Heart left ventricle (tissue), 16 donors: ENCODE data around the gene ITGA6. TPM values are rescaled to one million over a fixed set of nuclear protein-coding genes. Genes with fewer than 3 reads are reported as not detected.

Experiments
- ATAC-seq, 4 donors: fragments of 200-7000 bp; cut with Tn5 transposase; one replicate each; pipeline ENCODE4 v1.9.1; 2020 to 2022; ENCODE audit warnings: moderate library complexity in 4 of 4, mild to moderate bottlenecking in 3 of 4, moderate number of reproducible peaks in 1 of 4
- DNase-seq, 5 donors: peaks; one replicate each; pipeline ENCODE4 v3.0.0-alpha.2; 2020
- H3K27ac ChIP-seq, 12 donors: fragments of 200-600 bp; sonication (generic) in 4 of 12; one replicate each; pipeline versions ENCODE4 v1.5.0 to v1.8.0; 2016 to 2022; ENCODE audit warnings: mild to moderate bottlenecking in 2 of 12
- H3K27me3 ChIP-seq, 9 donors: fragments of 200-600 bp; sonication (generic) in 2 of 9; one replicate each; pipeline versions ENCODE4 v1.5.1 to v1.8.0; 2016 to 2022; ENCODE audit warnings: mild to moderate bottlenecking in 3 of 9
- H3K36me3 ChIP-seq, 9 donors: fragments of 200-600 bp; sonication (generic) in 2 of 9; one replicate each; pipeline versions ENCODE4 v1.5.0 to v1.8.0; 2018 to 2022; ENCODE audit warnings: mild to moderate bottlenecking in 2 of 9
- H3K4me1 ChIP-seq, 12 donors: fragments of 200-600 bp; sonication (generic) in 4 of 12; one replicate each; pipeline versions ENCODE4 v1.5.0 to v1.8.0; 2016 to 2022; ENCODE audit warnings: mild to moderate bottlenecking in 3 of 12
- H3K4me3 ChIP-seq, 12 donors: fragments of 200-600 bp; sonication (generic) in 4 of 12; one replicate each; pipeline versions ENCODE4 v1.5.0 to v1.8.0; 2017 to 2022; ENCODE audit warnings: mild to moderate bottlenecking in 9 of 12, moderate library complexity in 4 of 12
- H3K9me3 ChIP-seq, 12 donors: fragments of 200-600 bp; sonication (generic) in 4 of 12; one replicate each; pipeline versions ENCODE4 v1.5.0 to v1.8.0; 2016 to 2022; ENCODE audit warnings: mild to moderate bottlenecking in 1 of 12
- CTCF ChIP-seq, 12 donors: fragments of 200-600 bp; sonication (generic) in 4 of 12; IDR thresholded peaks; one replicate each; pipeline versions ENCODE4 v1.5.0 to v1.8.0; 2018 to 2022; ENCODE audit warnings: antibody characterized with exemption in 12 of 12, mild to moderate bottlenecking in 5 of 12
- POLR2A ChIP-seq, 2 donors: fragments of 450-650 bp; IDR thresholded peaks; one replicate each; pipeline ENCODE4 v1.6.1; 2017; ENCODE audit warnings: antibody characterized with exemption in 2 of 2, mild to moderate bottlenecking in 2 of 2, moderate library complexity in 2 of 2
- WGBS, 4 donors: extraction: QIAGEN DNeasy Blood & Tissue Kit in 2 of 4; methylation state at CpG; one replicate each; pipeline versions ENCODE4 v1.1.5 to v1.1.7; 2013 to 2018; 5-methylcytosine and 5-hydroxymethylcytosine counted together
- intact Hi-C, 10 donors: fragments of 100-400 bp; cut with DNase I; formaldehyde crosslinking; loops; one replicate each; pipeline versions ENCODE4 v1.11.1 to v1.14.2; 2022
- polyA plus RNA-seq, 2 donors: library from polyadenylated mRNA; stranded (reverse); fragments of 200-250 nt; gene quantifications; one replicate each; pipeline ENCODE4 v1.2.3, GENCODE V29; 2013
- total RNA-seq, 9 donors: library from RNA; depleted of rRNA in 2 of 9; stranded (reverse); fragments of >200 nt in 2 of 9; fragmentation: NEBNext Ultra II Directional in 3 of 9; extraction: Animal tissue kit (Norgen Biotek cat#: 25700) in 3 of 9; gene quantifications; one replicate each; pipeline versions ENCODE4 v1.1.0 to v1.2.4, GENCODE V29; 2016 to 2023
- donor health status: ischemic (EF 13 %, LVEDD 7.1; RV severe dilation, severe dysfunction).
- donor health status: healthy with polysubstance abuse.
- donor health status: DM: no; HTN: yes; CAD: no.
- donor health status: DM: no; HTN: no; CAD: no.
- donor health status: ischemic (EF 25% LVEDD 6.9; RV normal size, moderate dysfunction).
- donor health status: ischemic (EF 25% LVEDD 5.7; RV mildly dilated, moderate dysfunction).
- donor health status: healthy.
- donor health status: DM: yes; HTN: yes; CAD: no.
- donor health status: ischemic (EF 35%, LVEDD 5.7; RV mildly dilated, moderate dysfunction).
- donor health status: nonischemic (EF 11% LVEDD 7.7; RV severe dilation, severe dysfunction).
- donor health status: DM: yes; HTN: yes; CAD: no.
- donor health status: PGD.
- donor health status: ischemic (EF 29% LVEDD 5.4; RV normal size, mild dysfunction).
- donor health status: nonischemic (EF 23%, LVEDD 6.1; RV moderate dilation, normal function).

ITGA6 gene
- total and polyA plus RNA-seq, 11 donors: 11.8 to 84.8 (median 50.6) TPM

GRCh38 chr2:172415865-172416183 is 11.6 kb upstream of the ITGA6 start:
- H3K4me1 ChIP-seq: no peaks in the 10 kb centered on the region
- H3K27me3 ChIP-seq: no peaks in the 10 kb centered on the region
- TF ChIP-seq CTCF (IDR thresholded peaks at IDR 0.05): no peak
- no peak for TF ChIP-seq POLR2A (IDR thresholded peaks at IDR 0.05)
- ATAC-seq (no peak), DNase-seq (no peak)
- H3K4me3 ChIP-seq: no peak overlapping the region
- no peak overlapping the region for H3K27ac ChIP-seq
- no peaks in the 10 kb centered on the region for H3K9me3 ChIP-seq
- WGBS, 4 donors: 67 to 79% (median 78%) methylated on average over 1 of the region's 1 CpG
- intact Hi-C loops: no loop called here
- no peaks in the 10 kb centered on the region for H3K36me3 ChIP-seq

- intact Hi-C loops: no loop called here
- H3K27ac ChIP-seq: no peak overlapping the region
- no peak for TF ChIP-seq CTCF (IDR thresholded peaks at IDR 0.05)
- no peak for TF ChIP-seq POLR2A (IDR thresholded peaks at IDR 0.05)
- no peak overlapping the region for H3K4me3 ChIP-seq
- H3K9me3 ChIP-seq: no peaks in the 10 kb centered on the region
- 73 to 98% (median 95%) methylated on average over 1 of the region's 1 CpG for WGBS, 4 donors
- H3K4me1 ChIP-seq: no peaks in the 10 kb centered on the region
- H3K36me3 ChIP-seq: no peaks in the 10 kb centered on the region
- no peaks in the 10 kb centered on the region for H3K27me3 ChIP-seq
- DNase-seq (no peak), ATAC-seq (no peak)
These were observed 10.8 kb upstream of the ITGA6 start for GRCh38 chr2:172416447-172417058.

- no peak overlapping the region for H3K4me3 ChIP-seq
- H3K4me1 ChIP-seq: no peaks in the 10 kb centered on the region
- H3K27ac ChIP-seq: no peak overlapping the region
- no peak for TF ChIP-seq CTCF (IDR thresholded peaks at IDR 0.05)
- H3K36me3 ChIP-seq: no peaks in the 10 kb centered on the region
- intact Hi-C loops: no loop called here
- H3K9me3 ChIP-seq: no peaks in the 10 kb centered on the region
- no peak for DNase-seq
- ATAC-seq: no peak
- WGBS, 4 donors: 68 to 75% (median 71%) methylated on average over 3 of the region's 3 CpGs
- no peaks in the 10 kb centered on the region for H3K27me3 ChIP-seq
These were observed 7.2 kb upstream of the ITGA6 start for GRCh38 chr2:172420216-172420615.

DNA sequence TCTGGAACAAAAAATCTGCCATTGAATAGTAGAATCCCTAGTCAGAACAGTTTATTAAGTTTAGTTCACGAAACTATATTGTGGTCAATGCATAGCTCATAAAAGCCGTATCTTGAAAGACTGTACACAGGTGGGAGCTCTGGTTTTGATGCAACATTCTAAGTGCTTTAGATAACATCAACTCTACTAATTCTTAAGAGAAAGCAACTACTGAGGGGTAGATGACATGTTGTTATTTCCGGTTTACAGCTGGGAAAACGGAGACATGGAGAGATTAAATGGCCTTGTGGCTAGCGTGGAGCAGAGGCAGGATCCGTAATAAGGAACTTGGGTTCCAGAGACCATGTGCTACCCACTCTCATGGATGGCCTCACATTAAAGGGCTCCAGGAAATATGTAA is 4.2 kb upstream of the ITGA6 start:
- no peak for TF ChIP-seq CTCF (IDR thresholded peaks at IDR 0.05)
- TF ChIP-seq POLR2A (IDR thresholded peaks at IDR 0.05): no peak
- H3K27me3 ChIP-seq: peaks cover 0 to 12% (median 0%) of the 10 kb centered on the region in 9 donors
- no peak for DNase-seq
- no peaks in the 10 kb centered on the region for H3K36me3 ChIP-seq
- peaks cover 0 to 10% (median 2%) of the 10 kb centered on the region in 12 donors for H3K4me1 ChIP-seq
- H3K9me3 ChIP-seq: no peaks in the 10 kb centered on the region
- intact Hi-C loops: no loop called here
- WGBS, 4 donors: 82 to 95% (median 92%) methylated on average over 6 of the region's 6 CpGs
- no peak overlapping the region for H3K27ac ChIP-seq
- no peak for ATAC-seq
- no peak overlapping the region for H3K4me3 ChIP-seq
